ENCODE data around the gene UNC13C.

DNA sequence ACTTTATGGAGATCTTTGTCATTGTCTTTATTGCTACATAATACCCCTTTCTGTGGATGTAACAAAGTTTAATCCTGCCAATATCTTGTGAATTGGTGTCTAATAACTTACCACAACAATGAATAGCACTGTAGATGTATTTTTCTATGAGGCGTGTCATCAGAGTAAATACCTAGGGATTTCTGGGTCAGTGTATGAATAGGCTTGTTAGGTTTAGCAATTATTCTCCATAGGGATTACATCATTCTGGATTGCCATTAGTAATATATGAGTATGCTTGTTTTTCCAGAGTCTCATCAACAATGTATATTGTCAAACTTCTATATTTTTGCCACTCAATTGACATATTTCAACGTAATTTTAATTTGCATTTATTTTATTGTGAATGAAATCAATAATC is 67.9 kb downstream of the UNC13C start:
- TF ChIP-seq, protein P1, sequence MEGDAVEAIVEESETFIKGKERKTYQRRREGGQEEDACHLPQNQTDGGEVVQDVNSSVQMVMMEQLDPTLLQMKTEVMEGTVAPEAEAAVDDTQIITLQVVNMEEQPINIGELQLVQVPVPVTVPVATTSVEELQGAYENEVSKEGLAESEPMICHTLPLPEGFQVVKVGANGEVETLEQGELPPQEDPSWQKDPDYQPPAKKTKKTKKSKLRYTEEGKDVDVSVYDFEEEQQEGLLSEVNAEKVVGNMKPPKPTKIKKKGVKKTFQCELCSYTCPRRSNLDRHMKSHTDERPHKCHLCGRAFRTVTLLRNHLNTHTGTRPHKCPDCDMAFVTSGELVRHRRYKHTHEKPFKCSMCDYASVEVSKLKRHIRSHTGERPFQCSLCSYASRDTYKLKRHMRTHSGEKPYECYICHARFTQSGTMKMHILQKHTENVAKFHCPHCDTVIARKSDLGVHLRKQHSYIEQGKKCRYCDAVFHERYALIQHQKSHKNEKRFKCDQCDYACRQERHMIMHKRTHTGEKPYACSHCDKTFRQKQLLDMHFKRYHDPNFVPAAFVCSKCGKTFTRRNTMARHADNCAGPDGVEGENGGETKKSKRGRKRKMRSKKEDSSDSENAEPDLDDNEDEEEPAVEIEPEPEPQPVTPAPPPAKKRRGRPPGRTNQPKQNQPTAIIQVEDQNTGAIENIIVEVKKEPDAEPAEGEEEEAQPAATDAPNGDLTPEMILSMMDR (IDR thresholded peaks at IDR 0.05; ENCODE audit: insufficient read depth, low read depth, low read length), result no peak
- no peak for TF ChIP-seq EZH2 (IDR thresholded peaks at IDR 0.05; ENCODE audit: insufficient read depth, low read length)

Data from astrocyte (in vitro differentiated cells and primary cell).